Bronchial epithelial cell (primary cell): Measurements from ENCODE around the gene TMPRSS9. TPM values are rescaled to one million over a fixed set of nuclear protein-coding genes. Genes with fewer than 3 reads are reported as not detected.
A peak's percentile ranks its signal among the peaks of the same experiment; 100 is the strongest.
"Not testable (repeated sequence)": the region's sequence is repeated elsewhere in the genome, so short reads cannot be mapped to it uniquely, and the experiment has no call there.

Experiments
- DNase-seq: peaks from one replicate; pipeline ENCODE4 v3.0.0-alpha.2; 2010; ENCODE audit warnings: low read depth
- FAIRE-seq: peaks from 2 replicates; lab custom pipeline; 2011; peaks lifted over from hg19 to GRCh38; lab: Jason Lieb, UNC
- H3K27me3 ChIP-seq: 2 replicates; pipeline ENCODE4 v1.5.1; 2011; ENCODE audit warnings: low read length; ENCODE audit not compliant: control insufficient read depth, insufficient read depth
- H3K36me3 ChIP-seq: 2 replicates; pipeline ENCODE4 v1.5.1; 2011; ENCODE audit warnings: low read length; ENCODE audit not compliant: control insufficient read depth, insufficient read depth
- H3K4me3 ChIP-seq: 2 replicates; pipeline ENCODE4 v1.5.1; 2011; ENCODE audit warnings: mild to moderate bottlenecking, low read depth, low read length, control low read depth
- CTCF ChIP-seq: IDR thresholded peaks from 2 replicates; pipeline ENCODE4 v1.5.1; 2011; ENCODE audit warnings: mild to moderate bottlenecking, moderate library complexity, low read length, control low read depth, inconsistent platforms; ENCODE audit not compliant: insufficient read depth, severe bottlenecking
- total RNA-seq: library from RNA; depleted of rRNA; stranded (reverse); fragments of >200 nt; gene quantifications from 2 replicates; pipeline ENCODE4 v1.2.1, GENCODE V29; 2014

The TMPRSS9 gene
- total RNA-seq, 1 donor from 2014 or later: not detected

GRCh38 chr19:2460245-2460644, 100.2 kb downstream of the TMPRSS9 start:
- DNase-seq (no peak), FAIRE-seq (no peak)
- H3K4me3 ChIP-seq: no peak overlapping the region
- H3K36me3 ChIP-seq: no peaks in the 10 kb centered on the region
- no peak for TF ChIP-seq CTCF
- no peaks in the 10 kb centered on the region for H3K27me3 ChIP-seq

DNA sequence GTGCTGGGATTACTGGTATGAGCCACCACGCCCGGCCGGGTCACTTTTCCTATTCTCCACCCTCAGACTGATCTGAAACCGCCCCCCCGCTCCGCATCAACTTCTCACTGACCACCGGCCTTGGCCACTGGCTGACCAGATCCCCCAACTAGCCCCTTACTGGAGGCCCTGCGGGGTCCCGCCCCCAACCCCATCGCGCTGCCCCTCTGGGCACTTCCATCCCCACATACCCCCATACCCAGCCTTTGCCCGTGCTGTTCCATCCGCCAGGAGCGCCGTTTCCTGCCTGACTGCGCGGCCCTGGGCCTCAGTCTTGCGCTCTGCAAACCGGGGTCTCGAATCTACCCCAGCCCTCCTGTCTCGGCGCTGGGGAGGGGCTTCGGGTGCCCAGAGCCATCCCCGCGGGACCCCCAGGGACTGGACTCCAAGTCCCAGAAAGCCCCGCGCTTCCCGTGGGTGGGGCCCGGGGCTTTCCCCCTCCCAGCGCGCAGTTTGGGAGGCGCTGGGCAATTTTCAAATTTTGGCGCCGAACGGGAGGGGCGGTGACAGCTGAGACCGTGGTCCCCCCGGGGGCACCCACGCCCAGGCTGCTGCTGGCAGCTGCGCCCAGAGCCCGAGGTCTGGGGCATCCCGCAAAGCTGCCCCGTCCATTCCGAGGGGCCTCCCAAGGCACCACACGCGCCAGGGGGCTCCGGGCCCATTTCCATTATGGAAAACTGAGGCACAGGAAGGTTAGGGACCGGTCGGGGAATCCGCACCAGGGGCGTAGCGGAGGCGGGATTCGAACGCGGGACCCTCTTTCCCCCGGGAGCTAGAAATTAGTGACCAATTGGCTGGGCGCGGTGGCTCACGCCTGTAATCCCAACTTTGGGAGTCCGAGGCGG, 101.9 kb downstream of the TMPRSS9 start:
- DNase-seq (no peak), FAIRE-seq (no peak)
- TF ChIP-seq CTCF: peak; percentile 34
- peak overlapping the region; percentile 51 for H3K4me3 ChIP-seq
- no peaks in the 10 kb centered on the region for H3K27me3 ChIP-seq
- H3K36me3 ChIP-seq: no peaks in the 10 kb centered on the region

DNA sequence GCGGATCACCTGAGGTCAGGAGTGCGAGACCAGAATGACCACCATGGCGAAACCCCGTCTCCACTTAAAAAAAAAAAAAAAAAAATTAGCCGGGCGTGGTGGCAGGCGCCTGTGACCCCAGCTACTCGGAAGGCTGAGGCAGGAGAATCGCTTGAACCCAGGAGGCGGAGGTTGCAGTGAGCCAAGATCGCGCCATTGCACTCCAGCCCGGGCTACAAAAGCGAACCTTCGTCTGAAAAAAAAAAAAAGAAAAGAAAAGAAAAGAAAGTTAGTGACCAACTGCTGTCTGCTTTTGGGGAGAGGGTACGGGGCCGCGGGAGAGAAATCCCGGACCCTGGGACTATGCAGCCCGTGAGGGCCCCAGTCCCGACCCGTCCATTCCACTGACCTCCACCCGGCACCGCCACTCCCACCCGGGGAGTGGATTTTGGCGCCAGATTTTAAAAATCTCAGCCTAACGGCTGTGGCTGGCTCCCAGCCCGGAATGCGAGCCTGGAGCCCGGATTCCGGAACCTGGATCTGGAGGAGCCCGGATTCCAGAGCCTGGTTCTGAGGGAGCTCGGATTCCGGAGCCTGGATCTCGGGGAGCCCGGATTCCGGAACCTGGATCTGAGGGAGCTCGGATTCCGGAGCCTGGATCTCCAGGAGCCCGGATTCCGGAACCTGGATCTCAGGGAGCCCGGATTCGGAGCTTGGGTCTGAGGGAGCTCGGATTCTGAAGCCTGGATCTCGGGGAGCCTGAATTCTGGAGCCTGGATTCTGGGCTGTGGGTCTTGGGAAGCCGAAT, 102.8 kb downstream of the TMPRSS9 start:
- FAIRE-seq (no peak), DNase-seq (peak; percentile 37)
- Histone ChIP-seq H3K27me3 (no peaks in the 10 kb centered on the region), H3K36me3 (no peaks in the 10 kb centered on the region), H3K4me3 (peak overlapping the region; percentile 51)
- no peak for TF ChIP-seq CTCF

- H3K27me3 ChIP-seq, DNase-seq, FAIRE-seq, H3K4me3 ChIP-seq, H3K36me3 ChIP-seq: not testable (repeated sequence)
These were observed 103.6 kb downstream of the TMPRSS9 start for GRCh38 chr19:2463694-2464093.

- FAIRE-seq: no peak
- no peak for TF ChIP-seq CTCF
- no peak overlapping the region for H3K4me3 ChIP-seq
- DNase-seq: no peak
- H3K36me3 ChIP-seq: no peaks in the 10 kb centered on the region
- H3K27me3 ChIP-seq: no peaks in the 10 kb centered on the region
These were observed 104.3 kb downstream of the TMPRSS9 start for GRCh38 chr19:2464389-2464788.

DNA sequence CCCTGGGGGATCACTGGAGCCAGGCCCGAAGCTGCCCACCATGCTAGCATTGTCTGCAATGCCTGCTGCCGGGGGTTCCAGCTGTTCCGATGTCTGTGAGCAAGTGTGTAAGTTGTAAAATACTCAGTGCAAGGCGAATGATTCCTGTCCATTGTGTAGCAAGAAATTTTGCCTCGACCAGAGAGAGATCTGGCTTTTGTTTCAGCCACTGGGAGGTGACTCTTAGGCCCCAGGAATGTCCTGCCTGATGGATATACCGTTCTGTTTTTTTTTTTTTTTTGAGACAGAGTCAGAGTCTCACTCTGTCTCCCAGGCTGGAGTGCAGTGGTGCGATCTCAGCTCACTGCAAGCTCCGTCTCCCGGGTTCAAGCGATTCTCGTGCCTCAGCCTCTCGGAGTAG, 108.5 kb downstream of the TMPRSS9 start:
- FAIRE-seq: no peak

More for the DNA sequence above, 108.5 kb downstream of the TMPRSS9 start:
- DNase-seq: no peak
- no peak overlapping the region for H3K4me3 ChIP-seq
- H3K36me3 ChIP-seq: no peaks in the 10 kb centered on the region
- no peaks in the 10 kb centered on the region for H3K27me3 ChIP-seq
- no peak for TF ChIP-seq CTCF
